Activated CD8-positive, alpha-beta memory T cell treated with anti-CD3 and anti-CD28 coated beads for 48 hours (primary cell): ENCODE results near the gene ACOT13.
"Not testable (repeated sequence)": the region's sequence is repeated elsewhere in the genome, so short reads cannot be mapped to it uniquely, and the experiment has no call there.

Source experiments
- DNase-seq, 3 experiments: peaks; one replicate each; pipeline ENCODE4 v3.0.0-alpha.2; 2020; ENCODE audit warnings: low read depth in 2 of 3, low spot score in 2 of 3

ACOT13 gene

GRCh38 chr6:24721461-24722215 is 54.8 kb downstream of the ACOT13 start:
- no peak for DNase-seq

- DNase-seq = no peak
Observed at GRCh38 chr6:24723270-24723669, 56.4 kb downstream of the ACOT13 start.

GRCh38 chr6:24730653-24731052 is 63.8 kb downstream of the ACOT13 start:
- not testable (repeated sequence) for DNase-seq

GRCh38 chr6:24731456-24732134 is 64.7 kb downstream of the ACOT13 start:
- not testable (repeated sequence) for DNase-seq

- DNase-seq = no peak
Observed at GRCh38 chr6:24734166-24734565, 67.3 kb downstream of the ACOT13 start.

- not testable (repeated sequence) for DNase-seq
Observed at GRCh38 chr6:24734710-24735109, 67.8 kb downstream of the ACOT13 start.

- DNase-seq = no peak
Observed at GRCh38 chr6:24738741-24739140, 71.9 kb downstream of the ACOT13 start.

GRCh38 chr6:24740861-24741260 is 74.0 kb downstream of the ACOT13 start:
- DNase-seq = no peak

- DNase-seq = no peak
Observed at GRCh38 chr6:24742216-24742738, 75.4 kb downstream of the ACOT13 start.

- DNase-seq = no peak
Observed at GRCh38 chr6:24743265-24743943, 76.5 kb downstream of the ACOT13 start.

- DNase-seq = no peak
Observed at GRCh38 chr6:24743944-24744335, 77.1 kb downstream of the ACOT13 start.

- no peak for DNase-seq
Observed at GRCh38 chr6:24744911-24745310, 78.0 kb downstream of the ACOT13 start.

- no peak for DNase-seq
Observed at GRCh38 chr6:24749297-24749696, 82.4 kb downstream of the ACOT13 start.

GRCh38 chr6:24750878-24751277 is 84.0 kb downstream of the ACOT13 start:
- not testable (repeated sequence) for DNase-seq

GRCh38 chr6:24752503-24752902 is 85.6 kb downstream of the ACOT13 start:
- no peak for DNase-seq

GRCh38 chr6:24752917-24753492 is 86.1 kb downstream of the ACOT13 start:
- DNase-seq = no peak

- no peak for DNase-seq
Observed at GRCh38 chr6:24753545-24753944, 86.7 kb downstream of the ACOT13 start.

- not testable (repeated sequence) for DNase-seq
Observed at GRCh38 chr6:24754378-24754777, 87.5 kb downstream of the ACOT13 start.
